Measurements from ENCODE around the gene EFR3B.
"Not testable (repeated sequence)": the region's sequence is repeated elsewhere in the genome, so short reads cannot be mapped to it uniquely, and the experiment has no call there.

Gene EFR3B

GRCh38 chr2:25041928-25042320 lies at the start of gene EFR3B:
EFR3B (plus strand) TSS chr2:25042076; CDS start chr2:25042313, 237 bp downstream.
- DNase-seq = peak; percentile 95

GRCh38 chr2:24993406-24994145 lies 48.3 kb upstream of the EFR3B start:
- peak; percentile 62 for DNase-seq

GRCh38 chr2:24994146-24994724 lies 47.6 kb upstream of the EFR3B start:
- no peak for DNase-seq

- not testable (repeated sequence) for DNase-seq
These were observed 42.8 kb upstream of the EFR3B start for GRCh38 chr2:24999097-24999496.

- DNase-seq = peak; percentile 45
These were observed 41.8 kb upstream of the EFR3B start for GRCh38 chr2:25000036-25000435.

GRCh38 chr2:25000503-25001324 lies 41.2 kb upstream of the EFR3B start:
- peak; percentile 38 for DNase-seq

GRCh38 chr2:25001325-25001637 lies 40.6 kb upstream of the EFR3B start:
- DNase-seq = no peak

GRCh38 chr2:25002066-25002465 lies 39.8 kb upstream of the EFR3B start:
- no peak for DNase-seq

- peak; percentile 73 for DNase-seq
These were observed 31.9 kb upstream of the EFR3B start for GRCh38 chr2:25009954-25010353.

GRCh38 chr2:25011342-25011741 lies 30.5 kb upstream of the EFR3B start:
- DNase-seq = not testable (repeated sequence)

GRCh38 chr2:25014631-25015030 lies 27.2 kb upstream of the EFR3B start:
- DNase-seq = no peak

GRCh38 chr2:25018681-25019080 lies 23.2 kb upstream of the EFR3B start:
- no peak for DNase-seq

- DNase-seq = no peak
These were observed 20.0 kb upstream of the EFR3B start for GRCh38 chr2:25021791-25022362.

GRCh38 chr2:25023333-25023732 lies 18.5 kb upstream of the EFR3B start:
- no peak for DNase-seq

GRCh38 chr2:25025229-25026007 lies 16.5 kb upstream of the EFR3B start:
- DNase-seq = no peak

GRCh38 chr2:25026008-25026530 lies 15.8 kb upstream of the EFR3B start:
- no peak for DNase-seq

- peak; percentile 21 for DNase-seq
These were observed 12.7 kb upstream of the EFR3B start for GRCh38 chr2:25029183-25029554.

GRCh38 chr2:25030702-25031101 lies 11.2 kb upstream of the EFR3B start:
- no peak for DNase-seq

GRCh38 chr2:25032094-25032493 lies 9.8 kb upstream of the EFR3B start:
- no peak for DNase-seq

- DNase-seq = no peak
These were observed 9.0 kb upstream of the EFR3B start for GRCh38 chr2:25032901-25033300.

GRCh38 chr2:25034081-25034480 lies 7.8 kb upstream of the EFR3B start:
- no peak for DNase-seq

GRCh38 chr2:25035537-25036220 lies 6.2 kb upstream of the EFR3B start:
- no peak for DNase-seq

Measured in NCI-H69 (cell line).